Trophoblast cell (in vitro differentiated cells and primary cell): ENCODE data around the gene SLC34A1.
"Not testable (repeated sequence)": the region's sequence is repeated elsewhere in the genome, so short reads cannot be mapped to it uniquely, and the experiment has no call there.

ENCODE experiments used
- DNase-seq, 2 donors: peaks; one replicate each; pipeline ENCODE4 v3.0.0-alpha.2; 2016
- H2AFZ ChIP-seq: 2 replicates; pipeline ENCODE4 v1.6.1; 2013; ENCODE audit warnings: low read length, moderate library complexity, mild to moderate bottlenecking; ENCODE audit not compliant: insufficient read depth, poor library complexity
- H2AK5ac ChIP-seq: 2 replicates; pipeline ENCODE4 v1.6.1; 2013; ENCODE audit warnings: mild to moderate bottlenecking, low read length
- H2BK120ac ChIP-seq: 2 replicates; pipeline ENCODE4 v1.6.1; 2013; ENCODE audit warnings: low read length, mild to moderate bottlenecking, moderate library complexity; ENCODE audit not compliant: insufficient read depth, poor library complexity
- H2BK12ac ChIP-seq: 2 replicates; pipeline ENCODE4 v1.6.1; 2013; ENCODE audit warnings: mild to moderate bottlenecking, low read length, moderate library complexity
- H2BK5ac ChIP-seq: 2 replicates; pipeline ENCODE4 v1.6.1; 2013; ENCODE audit warnings: low read length, low read depth, moderate library complexity, mild to moderate bottlenecking; ENCODE audit not compliant: poor library complexity
- H3K14ac ChIP-seq: 2 replicates; pipeline ENCODE4 v1.6.1; 2013; ENCODE audit warnings: mild to moderate bottlenecking, low read length
- H3K18ac ChIP-seq: 2 replicates; pipeline ENCODE4 v1.6.1; 2013; ENCODE audit warnings: mild to moderate bottlenecking, low read length
- H3K23ac ChIP-seq: 2 replicates; pipeline ENCODE4 v1.6.1; 2013; ENCODE audit warnings: low read length
- H3K27ac ChIP-seq: 2 replicates; pipeline ENCODE4 v1.5.1; 2013; ENCODE audit warnings: low read depth, mild to moderate bottlenecking, inconsistent platforms, low read length, moderate library complexity
- H3K27me3 ChIP-seq: 2 replicates; pipeline ENCODE4 v1.6.1; 2013; ENCODE audit warnings: inconsistent platforms, mild to moderate bottlenecking, low read length, moderate library complexity; ENCODE audit not compliant: insufficient read depth
- H3K36me3 ChIP-seq, 2 experiments: 1 replicate in 1 of 2; 2 replicates in 1 of 2; pipeline ENCODE4 v1.6.1; 2013; ENCODE audit warnings: low read length in 2 of 2, mild to moderate bottlenecking in 2 of 2, moderate library complexity in 1 of 2; ENCODE audit not compliant: insufficient read depth in 2 of 2, control insufficient read depth in 1 of 2
- H3K4ac ChIP-seq: 2 replicates; pipeline ENCODE4 v1.6.1; 2013; ENCODE audit warnings: low read depth, mild to moderate bottlenecking, low read length, moderate library complexity
- H3K4me1 ChIP-seq, 2 experiments: 1 replicate in 1 of 2; 2 replicates in 1 of 2; pipeline ENCODE4 v1.6.1; 2013; ENCODE audit warnings: low read length in 2 of 2, mild to moderate bottlenecking in 2 of 2, moderate library complexity in 1 of 2; ENCODE audit not compliant: insufficient read depth in 2 of 2, control insufficient read depth in 1 of 2
- H3K4me2 ChIP-seq: 2 replicates; pipeline ENCODE4 v1.6.1; 2013; ENCODE audit warnings: inconsistent platforms, mild to moderate bottlenecking, low read length, moderate library complexity
- H3K4me3 ChIP-seq: 2 replicates; pipeline ENCODE4 v1.5.1; 2013; ENCODE audit warnings: mild to moderate bottlenecking, low read depth, low read length, inconsistent platforms
- H3K79me1 ChIP-seq: one replicate; pipeline ENCODE4 v1.6.1; 2013; ENCODE audit warnings: low read length
- H3K79me2 ChIP-seq: 2 replicates; pipeline ENCODE4 v1.6.1; 2013; ENCODE audit warnings: low read length, mild to moderate bottlenecking; ENCODE audit not compliant: control insufficient read depth, insufficient read depth, poor library complexity
- H3K9ac ChIP-seq: 2 replicates; pipeline ENCODE4 v1.6.1; 2013; ENCODE audit warnings: mild to moderate bottlenecking, low read length
- H3K9me3 ChIP-seq: 2 replicates; pipeline ENCODE4 v1.6.1; 2013; ENCODE audit warnings: low read depth, mild to moderate bottlenecking, control low read depth, inconsistent platforms, low read length; ENCODE audit not compliant: insufficient read depth
- H4K12ac ChIP-seq: 2 replicates; pipeline ENCODE4 v1.6.1; 2013; ENCODE audit warnings: low read depth, mild to moderate bottlenecking, low read length, moderate library complexity
- H4K8ac ChIP-seq: 2 replicates; pipeline ENCODE4 v1.6.1; 2013; ENCODE audit warnings: low read depth, mild to moderate bottlenecking, low read length, moderate library complexity
- H4K91ac ChIP-seq: one replicate; pipeline ENCODE4 v1.6.1; 2013; ENCODE audit warnings: low read depth, mild to moderate bottlenecking, low read length, moderate library complexity
- WGBS: extraction: QIAGEN DNeasy Blood & Tissue Kit; methylation state at CpG from one replicate; pipeline ENCODE4 v1.1.7; 2013; ENCODE audit warnings: missing lambda C conversion rate; ENCODE audit not compliant: insufficient read length, insufficient coverage; ENCODE audit errors: extremely low coverage; 5-methylcytosine and 5-hydroxymethylcytosine counted together

SLC34A1 gene

DNA sequence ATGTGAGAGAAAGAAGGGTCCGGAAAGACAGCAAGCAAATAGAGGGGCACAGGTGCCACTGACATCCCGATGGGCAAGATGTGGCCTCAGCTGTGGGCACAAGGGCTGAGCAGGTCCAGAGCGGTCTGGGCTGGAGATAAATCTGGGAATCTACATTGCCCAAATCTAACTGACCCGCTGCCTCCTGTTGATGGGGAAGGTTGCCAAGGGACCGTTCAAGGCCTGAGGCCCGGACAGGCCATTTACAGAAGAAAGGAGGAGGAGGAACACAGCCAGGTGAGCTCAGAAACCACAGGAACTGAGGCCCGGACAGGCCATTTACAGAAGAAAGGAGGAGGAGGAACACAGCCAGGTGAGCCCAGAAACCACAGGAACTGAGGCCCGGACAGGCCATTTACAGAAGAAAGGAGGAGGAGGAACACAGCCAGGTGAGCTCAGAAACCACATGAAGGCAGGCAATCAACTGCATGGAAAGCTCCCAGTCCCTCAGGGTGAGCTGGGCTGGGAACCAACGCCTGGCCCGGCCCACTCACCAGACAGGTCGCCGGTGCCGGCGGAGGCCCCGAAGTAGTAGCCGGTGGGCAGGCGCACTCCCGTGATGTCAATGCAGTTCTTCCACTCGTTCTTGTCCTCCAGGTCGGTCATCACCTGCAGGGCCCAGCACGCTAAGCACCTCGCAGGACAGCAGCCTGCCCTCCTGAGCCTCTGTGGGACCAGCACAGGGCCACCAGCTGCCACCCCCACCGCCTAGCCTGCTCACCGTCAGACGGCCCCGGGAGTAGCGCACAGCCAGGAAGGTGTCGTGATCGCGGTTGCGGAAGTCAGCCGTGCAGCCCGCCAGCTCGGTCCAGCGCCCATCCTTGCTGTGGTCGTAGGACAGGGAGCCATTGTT is 47.4 kb upstream of the SLC34A1 start:
- Histone ChIP-seq H4K12ac (no peak overlapping the region), H2AFZ (no peak overlapping the region), H2BK12ac (no peak overlapping the region), H2BK5ac (no peak overlapping the region), H3K18ac (no peak overlapping the region), H3K23ac (no peak overlapping the region), H3K9me3 (no peaks in the 10 kb centered on the region), H3K79me1 (no peaks in the 10 kb centered on the region), H3K27me3 (no peaks in the 10 kb centered on the region), H4K8ac (no peak overlapping the region), H3K36me3 (peaks cover 75 to 79% of the 10 kb centered on the region in 2 experiments), H3K4me1 (peaks cover 0 to 3% of the 10 kb centered on the region in 2 experiments), H3K9ac (no peak overlapping the region), H4K91ac (no peak overlapping the region), H2AK5ac (no peak overlapping the region), H3K14ac (no peak overlapping the region), H3K4me3 (no peak overlapping the region), H3K4me2 (no peak overlapping the region), H3K27ac (no peak overlapping the region), H3K4ac (no peak overlapping the region), H3K79me2 (no peaks in the 10 kb centered on the region), H2BK120ac (no peak overlapping the region)
- no peak for DNase-seq
- WGBS, result no CpG with 5 or more reads among the region's 36 CpGs

DNA sequence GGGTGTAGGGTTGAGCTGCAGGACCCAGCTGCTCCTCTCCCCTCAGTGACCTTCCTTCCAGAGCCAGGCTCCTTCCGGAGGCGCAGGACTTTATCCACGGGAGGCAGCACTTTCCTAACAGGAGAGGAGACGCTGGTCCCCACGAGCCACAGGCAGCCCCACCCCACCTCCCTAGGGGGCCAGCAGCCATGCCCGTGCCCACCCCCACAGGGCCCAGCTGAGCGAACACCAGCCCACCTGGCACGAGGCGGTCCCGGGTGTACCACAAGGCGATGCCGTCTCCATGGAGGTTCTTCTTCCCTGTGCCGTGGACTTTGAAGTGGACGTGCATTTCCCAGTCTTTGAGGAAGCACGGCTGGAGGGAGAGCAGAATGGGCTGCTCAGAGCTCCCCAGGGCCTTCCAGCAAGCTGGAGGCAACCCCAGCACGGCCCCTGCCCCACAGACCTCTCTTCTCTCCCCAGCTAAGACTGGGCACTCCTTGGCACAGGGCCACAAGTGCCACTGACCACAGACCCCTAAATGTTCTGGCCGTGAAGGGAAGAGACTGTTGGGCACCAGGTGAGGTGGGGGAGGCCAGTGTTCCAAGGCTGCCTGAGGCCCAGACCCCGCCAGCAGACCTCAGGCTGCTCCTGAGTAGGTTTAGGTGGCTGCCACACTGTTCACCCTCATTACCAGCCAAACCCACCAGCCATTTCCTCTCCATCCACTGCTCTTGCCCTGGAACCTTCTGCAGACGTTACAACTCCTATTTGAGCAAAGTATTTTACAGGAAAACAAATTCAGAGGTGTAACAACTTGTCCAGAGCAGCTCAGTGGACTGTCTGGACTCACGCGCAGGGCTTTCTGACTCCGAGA is 45.8 kb upstream of the SLC34A1 start:
- no CpG with 5 or more reads among the region's 22 CpGs for WGBS
- Histone ChIP-seq H3K27ac (no peak overlapping the region), H3K79me1 (no peaks in the 10 kb centered on the region), H3K4me3 (no peak overlapping the region), H3K14ac (no peak overlapping the region), H2AFZ (no peak overlapping the region), H3K9me3 (no peaks in the 10 kb centered on the region), H3K23ac (no peak overlapping the region), H2BK12ac (no peak overlapping the region), H3K9ac (no peak overlapping the region), H3K27me3 (no peaks in the 10 kb centered on the region), H3K36me3 (peaks cover 63% of the 10 kb centered on the region in 2 experiments), H3K4me1 (peaks cover 0 to 3% of the 10 kb centered on the region in 2 experiments), H4K12ac (no peak overlapping the region), H2BK5ac (no peak overlapping the region), H2AK5ac (no peak overlapping the region), H2BK120ac (no peak overlapping the region), H4K8ac (no peak overlapping the region), H3K4ac (no peak overlapping the region), H3K4me2 (no peak overlapping the region), H3K79me2 (peaks cover 2% of the 10 kb centered on the region), H4K91ac (no peak overlapping the region), H3K18ac (no peak overlapping the region)
- DNase-seq, result no peak

DNA sequence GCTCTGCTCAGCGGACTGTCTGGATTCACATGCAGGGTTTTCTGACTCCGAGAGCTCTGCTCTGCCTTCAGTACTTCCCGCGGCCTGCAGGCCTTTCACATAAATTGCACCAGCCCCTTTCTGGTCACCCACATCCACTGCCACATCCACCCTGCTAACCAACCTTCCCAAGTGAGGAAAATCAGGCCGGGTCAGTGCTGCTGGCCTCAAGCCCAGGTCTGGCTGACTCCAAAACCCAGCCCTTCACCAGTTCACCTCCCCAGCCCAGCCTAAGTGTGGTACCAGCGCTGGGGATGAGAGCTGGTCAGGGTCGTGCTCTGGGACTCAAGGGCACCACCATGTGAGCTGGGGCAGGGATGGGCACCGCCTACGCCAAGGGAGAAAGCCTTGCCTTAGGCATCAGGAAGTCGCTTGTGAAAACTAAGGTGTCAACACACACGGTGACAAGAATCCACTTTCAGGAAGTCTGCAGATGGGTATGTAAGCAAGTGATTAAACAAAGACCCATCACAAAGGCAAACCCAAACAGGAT is 45.1 kb upstream of the SLC34A1 start:
- H3K23ac ChIP-seq, result no peak overlapping the region
- H3K9me3 ChIP-seq, result no peaks in the 10 kb centered on the region

DNA sequence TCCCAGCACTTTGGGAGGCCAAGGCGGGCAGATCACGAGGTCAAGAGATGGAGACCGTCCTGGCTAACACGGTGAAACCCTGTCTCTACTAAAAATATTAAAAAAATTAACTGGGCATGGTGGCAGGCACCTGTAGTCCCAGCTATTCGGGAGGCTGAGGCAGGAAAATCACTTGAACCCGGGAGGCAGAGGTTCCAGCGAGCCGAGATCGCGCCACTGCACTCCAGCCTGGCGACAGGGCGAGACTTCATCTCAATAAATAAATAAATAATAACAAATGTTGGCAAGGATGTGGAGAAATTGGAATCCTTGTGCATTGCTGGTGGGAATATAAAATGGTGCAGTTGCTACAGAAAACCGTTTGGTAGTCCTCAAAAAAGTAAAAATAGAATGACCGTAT is 41.2 kb upstream of the SLC34A1 start:
- DNase-seq, H3K4me3 ChIP-seq, H3K79me2 ChIP-seq, H2AK5ac ChIP-seq, H2AFZ ChIP-seq, H3K23ac ChIP-seq, H3K4me2 ChIP-seq, H2BK120ac ChIP-seq, H2BK5ac ChIP-seq, H3K79me1 ChIP-seq, H2BK12ac ChIP-seq, H3K27me3 ChIP-seq, H3K18ac ChIP-seq, H4K12ac ChIP-seq, H3K14ac ChIP-seq, H3K27ac ChIP-seq, H3K4ac ChIP-seq, H4K91ac ChIP-seq, H3K4me1 ChIP-seq, H3K9ac ChIP-seq, H4K8ac ChIP-seq, H3K9me3 ChIP-seq: not testable (repeated sequence)
- H3K36me3 ChIP-seq, result peaks cover 24 to 31% of the 10 kb centered on the region in 2 experiments
- no CpG with 5 or more reads among the region's 14 CpGs for WGBS

More for the DNA sequence above, 45.1 kb upstream of the SLC34A1 start:
- peaks cover 56 to 60% of the 10 kb centered on the region in 2 experiments for H3K36me3 ChIP-seq
- no peak overlapping the region for H2AFZ ChIP-seq
- no peak overlapping the region for H2BK120ac ChIP-seq
- WGBS, result no CpG with 5 or more reads among the region's 11 CpGs
- no peak overlapping the region for H4K8ac ChIP-seq
- H3K4me2 ChIP-seq, result no peak overlapping the region
- no peak overlapping the region for H3K14ac ChIP-seq
- H2AK5ac ChIP-seq, result no peak overlapping the region
- no peaks in the 10 kb centered on the region for H3K79me1 ChIP-seq
- no peak overlapping the region for H3K9ac ChIP-seq
- peaks cover 0 to 3% of the 10 kb centered on the region in 2 experiments for H3K4me1 ChIP-seq
- H3K4me3 ChIP-seq, result peak overlapping the region; percentile 14
- H3K4ac ChIP-seq, result no peak overlapping the region
- no peak overlapping the region for H2BK5ac ChIP-seq
- no peak for DNase-seq
- no peak overlapping the region for H2BK12ac ChIP-seq
- H3K27me3 ChIP-seq, result no peaks in the 10 kb centered on the region
- no peak overlapping the region for H3K27ac ChIP-seq
- H3K79me2 ChIP-seq, result peaks cover 2% of the 10 kb centered on the region
- H4K12ac ChIP-seq, result peak overlapping the region; percentile 31
- H4K91ac ChIP-seq, result no peak overlapping the region
- no peak overlapping the region for H3K18ac ChIP-seq
